ENCODE data around the gene DIAPH2.

DIAPH2 gene

DNA sequence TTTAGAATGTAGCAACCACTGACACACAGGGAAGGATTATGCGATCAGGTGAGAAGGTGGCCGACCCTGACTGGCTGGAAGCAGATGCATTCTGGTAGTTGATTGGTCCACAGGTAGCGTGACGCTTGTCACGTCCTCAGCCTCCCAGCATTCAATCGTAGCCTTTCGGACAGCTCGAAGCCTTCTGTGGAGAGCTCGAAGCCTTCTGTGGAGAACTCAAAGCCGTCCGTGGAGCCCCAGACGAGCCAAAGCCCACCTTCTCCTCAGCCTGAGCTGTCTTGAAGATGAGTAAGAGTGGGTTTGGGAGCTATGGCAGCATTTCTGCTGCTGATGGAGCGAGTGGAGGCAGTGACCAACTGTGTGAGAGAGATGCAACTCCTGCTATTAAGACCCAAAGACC is 199.4 kb downstream of the DIAPH2 start:
- TF ChIP-seq BHLHE40 (IDR thresholded peaks at IDR 0.05; ENCODE audit: borderline replicate concordance) (no peak), FOXM1 (IDR thresholded peaks at IDR 0.05; ENCODE audit: borderline replicate concordance) (no peak), LEF1 (IDR thresholded peaks at IDR 0.05; ENCODE audit: borderline replicate concordance) (no peak), ELF4 (IDR thresholded peaks at IDR 0.05) (no peak), L3MBTL2 (conservative IDR thresholded peaks at IDR 0.05) (no peak), ARNT (IDR thresholded peaks at IDR 0.05) (no peak), HDGF (IDR thresholded peaks at IDR 0.05; ENCODE audit: borderline replicate concordance) (no peak), SUZ12 (IDR thresholded peaks at IDR 0.05) (no peak), ZNF384 (IDR thresholded peaks at IDR 0.05) (no peak), FOXA1 (IDR thresholded peaks at IDR 0.05) (no peak), FOXK2 (IDR thresholded peaks at IDR 0.05) (no peak), SP1 (IDR thresholded peaks at IDR 0.05) (no peak), CTBP1 (IDR thresholded peaks at IDR 0.05; ENCODE audit: borderline replicate concordance) (no peak)
- TF ChIP-seq, protein P1, sequence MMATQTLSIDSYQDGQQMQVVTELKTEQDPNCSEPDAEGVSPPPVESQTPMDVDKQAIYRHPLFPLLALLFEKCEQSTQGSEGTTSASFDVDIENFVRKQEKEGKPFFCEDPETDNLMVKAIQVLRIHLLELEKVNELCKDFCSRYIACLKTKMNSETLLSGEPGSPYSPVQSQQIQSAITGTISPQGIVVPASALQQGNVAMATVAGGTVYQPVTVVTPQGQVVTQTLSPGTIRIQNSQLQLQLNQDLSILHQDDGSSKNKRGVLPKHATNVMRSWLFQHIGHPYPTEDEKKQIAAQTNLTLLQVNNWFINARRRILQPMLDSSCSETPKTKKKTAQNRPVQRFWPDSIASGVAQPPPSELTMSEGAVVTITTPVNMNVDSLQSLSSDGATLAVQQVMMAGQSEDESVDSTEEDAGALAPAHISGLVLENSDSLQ (IDR thresholded peaks at IDR 0.05), result no peak
- ChIA-PET CTCF (no interaction called here), POLR2A (no interaction called here)
- DNase-seq (ENCODE audit: extremely low spot score), result no peak

DNA sequence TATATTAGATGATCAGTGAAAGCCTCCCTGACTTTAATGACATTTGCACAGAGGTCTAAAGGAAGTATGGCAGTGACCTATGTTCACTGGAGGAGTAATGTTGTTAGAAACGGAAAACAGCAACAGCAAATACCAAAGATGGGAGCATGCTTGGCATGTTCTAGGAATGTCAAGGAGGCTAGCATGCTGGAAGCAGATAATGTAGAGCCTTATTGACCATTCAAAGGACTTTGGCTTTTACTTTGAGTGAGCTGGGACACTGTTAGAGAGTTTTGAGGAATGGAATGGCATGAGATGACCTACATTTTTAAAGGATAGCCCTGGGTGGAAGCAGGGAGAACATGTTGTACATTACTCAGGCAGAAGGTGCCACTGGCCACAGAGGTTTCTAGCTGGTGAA is 205.1 kb downstream of the DIAPH2 start:
- no peak for TF ChIP-seq ELF4 (IDR thresholded peaks at IDR 0.05)
- no peak for TF ChIP-seq ARNT (IDR thresholded peaks at IDR 0.05)
- no peak for TF ChIP-seq LEF1 (IDR thresholded peaks at IDR 0.05; ENCODE audit: borderline replicate concordance)
- TF ChIP-seq NFRKB (IDR thresholded peaks at IDR 0.05), result no peak
- TF ChIP-seq FOXM1 (IDR thresholded peaks at IDR 0.05; ENCODE audit: borderline replicate concordance), result no peak
- TF ChIP-seq, protein P1 (IDR thresholded peaks at IDR 0.05), result no peak
- no peak for TF ChIP-seq L3MBTL2 (conservative IDR thresholded peaks at IDR 0.05)
- TF ChIP-seq CTBP1 (IDR thresholded peaks at IDR 0.05; ENCODE audit: borderline replicate concordance), result no peak
- TF ChIP-seq FOXK2 (IDR thresholded peaks at IDR 0.05), result no peak
- no peak for TF ChIP-seq SUZ12 (IDR thresholded peaks at IDR 0.05)
- TF ChIP-seq FOXA1 (IDR thresholded peaks at IDR 0.05), result no peak
- no peak for DNase-seq (ENCODE audit: extremely low spot score)
- CTCF ChIA-PET, result no interaction called here
- POLR2A ChIA-PET, result no interaction called here

DNA sequence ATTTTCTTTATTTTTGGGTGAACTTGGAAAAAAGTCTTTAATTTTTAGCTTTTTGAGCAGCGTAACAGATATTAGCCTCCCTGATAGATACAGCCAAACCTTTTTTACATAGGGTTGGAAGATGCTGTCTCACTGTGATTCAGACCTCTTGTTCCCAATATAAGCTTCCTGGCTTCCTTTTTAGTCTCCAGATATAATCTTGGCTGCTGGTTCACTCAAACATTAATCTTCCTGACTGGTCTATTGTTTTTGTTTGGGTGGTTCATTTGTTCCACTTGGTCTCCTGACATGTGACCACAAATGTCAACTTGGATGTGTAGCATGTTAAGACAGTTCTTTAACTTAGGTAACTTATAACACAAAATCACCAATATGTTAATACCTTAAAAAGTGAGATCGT is 222.1 kb downstream of the DIAPH2 start:
- POLR2A ChIA-PET, result no interaction called here
- CTCF ChIA-PET, result no interaction called here
- no peak for TF ChIP-seq NFRKB (IDR thresholded peaks at IDR 0.05)
- TF ChIP-seq TARDBP (IDR thresholded peaks at IDR 0.05), result no peak
- TF ChIP-seq FOXK2 (IDR thresholded peaks at IDR 0.05), result no peak
- TF ChIP-seq HDGF (IDR thresholded peaks at IDR 0.05; ENCODE audit: borderline replicate concordance), result no peak
- DNase-seq (ENCODE audit: extremely low spot score), result no peak

DNA sequence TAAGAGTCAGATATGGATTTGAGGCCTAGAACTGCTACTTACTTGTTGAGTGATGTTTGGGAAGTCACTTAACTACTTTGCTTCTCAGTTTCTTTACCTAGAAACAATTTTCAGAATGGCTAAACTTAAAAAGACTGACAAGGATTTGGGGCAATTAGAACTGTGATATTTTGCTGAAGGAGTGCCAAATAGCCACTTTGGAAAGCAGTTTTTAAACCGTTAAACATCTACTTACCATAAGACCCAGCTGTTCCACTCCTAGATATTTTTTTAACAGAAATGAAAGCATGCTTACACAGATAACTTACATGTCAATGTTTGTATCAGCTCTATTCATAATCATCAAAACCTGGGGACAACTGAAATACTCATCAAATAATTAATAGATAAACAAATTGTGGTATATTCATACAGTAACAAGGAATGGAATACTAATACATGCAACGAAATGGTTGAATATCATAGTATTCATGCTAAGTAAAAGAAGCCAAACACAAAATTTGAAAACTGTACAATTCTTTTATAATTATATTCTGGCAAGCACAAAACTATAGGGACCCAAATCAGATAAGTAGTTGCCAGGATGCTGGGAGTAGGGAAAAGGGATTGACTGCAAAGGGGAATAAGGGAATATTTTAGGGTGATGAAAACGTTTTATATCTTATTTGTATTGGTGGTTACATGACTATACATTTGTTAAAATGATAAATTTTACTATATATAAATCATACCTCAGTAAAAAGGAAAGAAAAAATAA is 223.1 kb downstream of the DIAPH2 start:
- POLR2A ChIA-PET, result no interaction called here
- DNase-seq (ENCODE audit: extremely low spot score), result no peak
- CTCF ChIA-PET, result no interaction called here
- TF ChIP-seq SUZ12 (IDR thresholded peaks at IDR 0.05) (no peak), FOXA1 (IDR thresholded peaks at IDR 0.05) (no peak), TARDBP (IDR thresholded peaks at IDR 0.05) (no peak), ARNT (IDR thresholded peaks at IDR 0.05) (no peak), LEF1 (IDR thresholded peaks at IDR 0.05; ENCODE audit: borderline replicate concordance) (no peak), ZNF384 (IDR thresholded peaks at IDR 0.05) (no peak), HDGF (IDR thresholded peaks at IDR 0.05; ENCODE audit: borderline replicate concordance) (no peak), ELF4 (IDR thresholded peaks at IDR 0.05) (no peak)

DNA sequence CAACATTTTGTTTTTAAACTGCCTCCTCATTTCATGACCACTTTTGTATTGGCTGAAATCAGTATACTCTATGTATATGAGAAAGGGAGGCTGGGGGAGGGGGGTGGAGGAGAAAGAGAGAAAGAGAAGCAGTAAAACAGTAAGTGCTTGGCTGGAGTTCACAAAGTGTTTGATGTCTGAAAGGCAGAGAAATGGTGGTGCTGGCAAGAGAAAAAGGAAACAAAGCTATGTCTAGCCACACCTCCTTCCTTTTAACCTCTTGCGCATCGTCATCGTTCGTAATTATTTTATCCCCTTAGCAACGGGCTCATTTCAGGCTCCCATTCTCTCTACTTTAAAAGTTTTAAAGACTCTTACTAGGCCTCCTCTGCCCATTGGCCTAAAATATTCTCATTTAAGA is 224.6 kb downstream of the DIAPH2 start:
- DNase-seq (ENCODE audit: extremely low spot score), result no peak
- CTCF ChIA-PET, result no interaction called here
- POLR2A ChIA-PET, result no interaction called here
- TF ChIP-seq, protein P1 (IDR thresholded peaks at IDR 0.05), result no peak
- TF ChIP-seq ELF4 (IDR thresholded peaks at IDR 0.05) (no peak), L3MBTL2 (conservative IDR thresholded peaks at IDR 0.05) (no peak), SP1 (IDR thresholded peaks at IDR 0.05) (no peak), CTBP1 (IDR thresholded peaks at IDR 0.05; ENCODE audit: borderline replicate concordance) (no peak), TARDBP (IDR thresholded peaks at IDR 0.05) (no peak), LEF1 (IDR thresholded peaks at IDR 0.05; ENCODE audit: borderline replicate concordance) (no peak), NFRKB (IDR thresholded peaks at IDR 0.05) (no peak), FOXM1 (IDR thresholded peaks at IDR 0.05; ENCODE audit: borderline replicate concordance) (no peak), ZNF384 (IDR thresholded peaks at IDR 0.05) (no peak)

DNA sequence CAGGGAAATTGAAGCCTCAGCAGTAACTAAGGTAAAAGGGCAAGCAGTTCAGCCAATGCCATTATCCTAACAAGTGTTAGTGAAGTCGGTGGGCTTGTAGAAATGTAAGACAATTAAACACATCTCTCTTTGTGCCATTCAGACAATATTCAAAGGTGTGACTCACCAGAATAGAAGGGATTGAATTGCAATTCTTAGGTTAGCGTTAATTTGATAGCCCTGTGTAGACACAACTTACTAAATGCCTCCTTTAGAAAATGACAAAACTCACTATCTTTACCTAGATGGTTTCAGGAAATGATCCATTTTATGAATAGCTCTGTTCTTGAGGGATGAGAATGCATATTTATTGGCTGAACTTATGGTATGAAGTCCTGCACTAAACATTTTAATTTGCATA is 234.2 kb downstream of the DIAPH2 start:
- DNase-seq (ENCODE audit: extremely low spot score), result no peak
- CTCF ChIA-PET, result no interaction called here
- TF ChIP-seq, protein P1 (IDR thresholded peaks at IDR 0.05), result no peak
- TF ChIP-seq LEF1 (IDR thresholded peaks at IDR 0.05; ENCODE audit: borderline replicate concordance) (no peak), FOXM1 (IDR thresholded peaks at IDR 0.05; ENCODE audit: borderline replicate concordance) (no peak), NFRKB (IDR thresholded peaks at IDR 0.05) (no peak), TARDBP (IDR thresholded peaks at IDR 0.05) (no peak), SUZ12 (IDR thresholded peaks at IDR 0.05) (no peak), BHLHE40 (IDR thresholded peaks at IDR 0.05; ENCODE audit: borderline replicate concordance) (no peak), HDGF (IDR thresholded peaks at IDR 0.05; ENCODE audit: borderline replicate concordance) (no peak), FOXA1 (IDR thresholded peaks at IDR 0.05) (no peak), ZNF384 (IDR thresholded peaks at IDR 0.05) (no peak), FOXK2 (IDR thresholded peaks at IDR 0.05) (no peak), CTBP1 (IDR thresholded peaks at IDR 0.05; ENCODE audit: borderline replicate concordance) (no peak), ARNT (IDR thresholded peaks at IDR 0.05) (no peak), L3MBTL2 (conservative IDR thresholded peaks at IDR 0.05) (no peak), SP1 (IDR thresholded peaks at IDR 0.05) (no peak), ELF4 (IDR thresholded peaks at IDR 0.05) (no peak)
- POLR2A ChIA-PET, result no interaction called here
